SK-N-SH (cell line): ENCODE measurements around the gene MUC2.

ENCODE experiments used
- MAX ChIP-seq: IDR thresholded peaks from 2 replicates; pipeline ENCODE4 v1.4.0; 2012; ENCODE audit warnings: low read depth
- POLR2AphosphoS5 ChIP-seq: IDR thresholded peaks from 2 replicates; pipeline ENCODE4 v1.6.1; 2012; ENCODE audit warnings: low read depth, low read length
- RCOR1 ChIP-seq: fragments of 150-350 bp; IDR thresholded peaks from 2 replicates; pipeline ENCODE4 v1.6.1; 2017; ENCODE audit warnings: antibody characterized with exemption, low read length
- TAF1 ChIP-seq: IDR thresholded peaks from 2 replicates; pipeline ENCODE4 v1.6.1; 2012; ENCODE audit warnings: low read depth, mild to moderate bottlenecking, low read length, moderate library complexity, borderline replicate concordance
- USF1 ChIP-seq: IDR thresholded peaks from 2 replicates; pipeline ENCODE4 v1.4.0; 2012; ENCODE audit warnings: low read depth, borderline replicate concordance
- TF ChIP-seq, protein P1 (sequence below): IDR thresholded peaks from 2 replicates; pipeline ENCODE4 v1.6.1; 2012; ENCODE audit warnings: mild to moderate bottlenecking, low read depth, low read length, moderate library complexity
- TF ChIP-seq, protein P2 (sequence below): fragments of 200-600 bp; sonication (generic); IDR thresholded peaks from 2 replicates; pipeline ENCODE4 v1.6.1; 2017; ENCODE audit warnings: antibody characterized with exemption, mild to moderate bottlenecking, moderate library complexity

DNA sequence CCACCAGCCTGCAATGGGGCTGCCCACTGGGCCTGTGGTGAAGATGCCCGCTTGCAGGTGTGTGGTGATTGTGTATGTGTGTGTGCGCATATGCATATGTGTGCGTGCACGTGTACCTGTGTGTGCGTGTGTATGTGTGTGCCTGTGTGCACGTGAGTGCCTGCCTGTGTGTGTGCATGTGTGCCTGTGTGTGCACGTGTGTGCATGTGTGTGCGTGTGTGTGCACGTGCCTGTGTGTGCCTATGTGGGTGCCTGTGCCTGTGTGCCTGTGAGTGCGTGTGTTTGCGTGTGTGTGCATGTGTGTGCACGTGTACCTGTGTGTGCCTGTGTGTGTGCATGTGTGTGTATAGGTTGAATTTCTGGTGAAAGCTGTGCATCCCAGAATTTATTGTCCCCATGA lies 35.8 kb upstream of the MUC2 start:
- TF ChIP-seq MAX (no peak), TAF1 (no peak), POLR2AphosphoS5 (no peak), RCOR1 (no peak), USF1 (no peak)
- TF ChIP-seq, protein P1, sequence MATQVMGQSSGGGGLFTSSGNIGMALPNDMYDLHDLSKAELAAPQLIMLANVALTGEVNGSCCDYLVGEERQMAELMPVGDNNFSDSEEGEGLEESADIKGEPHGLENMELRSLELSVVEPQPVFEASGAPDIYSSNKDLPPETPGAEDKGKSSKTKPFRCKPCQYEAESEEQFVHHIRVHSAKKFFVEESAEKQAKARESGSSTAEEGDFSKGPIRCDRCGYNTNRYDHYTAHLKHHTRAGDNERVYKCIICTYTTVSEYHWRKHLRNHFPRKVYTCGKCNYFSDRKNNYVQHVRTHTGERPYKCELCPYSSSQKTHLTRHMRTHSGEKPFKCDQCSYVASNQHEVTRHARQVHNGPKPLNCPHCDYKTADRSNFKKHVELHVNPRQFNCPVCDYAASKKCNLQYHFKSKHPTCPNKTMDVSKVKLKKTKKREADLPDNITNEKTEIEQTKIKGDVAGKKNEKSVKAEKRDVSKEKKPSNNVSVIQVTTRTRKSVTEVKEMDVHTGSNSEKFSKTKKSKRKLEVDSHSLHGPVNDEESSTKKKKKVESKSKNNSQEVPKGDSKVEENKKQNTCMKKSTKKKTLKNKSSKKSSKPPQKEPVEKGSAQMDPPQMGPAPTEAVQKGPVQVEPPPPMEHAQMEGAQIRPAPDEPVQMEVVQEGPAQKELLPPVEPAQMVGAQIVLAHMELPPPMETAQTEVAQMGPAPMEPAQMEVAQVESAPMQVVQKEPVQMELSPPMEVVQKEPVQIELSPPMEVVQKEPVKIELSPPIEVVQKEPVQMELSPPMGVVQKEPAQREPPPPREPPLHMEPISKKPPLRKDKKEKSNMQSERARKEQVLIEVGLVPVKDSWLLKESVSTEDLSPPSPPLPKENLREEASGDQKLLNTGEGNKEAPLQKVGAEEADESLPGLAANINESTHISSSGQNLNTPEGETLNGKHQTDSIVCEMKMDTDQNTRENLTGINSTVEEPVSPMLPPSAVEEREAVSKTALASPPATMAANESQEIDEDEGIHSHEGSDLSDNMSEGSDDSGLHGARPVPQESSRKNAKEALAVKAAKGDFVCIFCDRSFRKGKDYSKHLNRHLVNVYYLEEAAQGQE, result no peak
- TF ChIP-seq, protein P2, sequence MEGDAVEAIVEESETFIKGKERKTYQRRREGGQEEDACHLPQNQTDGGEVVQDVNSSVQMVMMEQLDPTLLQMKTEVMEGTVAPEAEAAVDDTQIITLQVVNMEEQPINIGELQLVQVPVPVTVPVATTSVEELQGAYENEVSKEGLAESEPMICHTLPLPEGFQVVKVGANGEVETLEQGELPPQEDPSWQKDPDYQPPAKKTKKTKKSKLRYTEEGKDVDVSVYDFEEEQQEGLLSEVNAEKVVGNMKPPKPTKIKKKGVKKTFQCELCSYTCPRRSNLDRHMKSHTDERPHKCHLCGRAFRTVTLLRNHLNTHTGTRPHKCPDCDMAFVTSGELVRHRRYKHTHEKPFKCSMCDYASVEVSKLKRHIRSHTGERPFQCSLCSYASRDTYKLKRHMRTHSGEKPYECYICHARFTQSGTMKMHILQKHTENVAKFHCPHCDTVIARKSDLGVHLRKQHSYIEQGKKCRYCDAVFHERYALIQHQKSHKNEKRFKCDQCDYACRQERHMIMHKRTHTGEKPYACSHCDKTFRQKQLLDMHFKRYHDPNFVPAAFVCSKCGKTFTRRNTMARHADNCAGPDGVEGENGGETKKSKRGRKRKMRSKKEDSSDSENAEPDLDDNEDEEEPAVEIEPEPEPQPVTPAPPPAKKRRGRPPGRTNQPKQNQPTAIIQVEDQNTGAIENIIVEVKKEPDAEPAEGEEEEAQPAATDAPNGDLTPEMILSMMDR, result no peak
